SK-N-MC (cell line): ENCODE measurements around the gene MOB1B.

Experiments used
- EZH2 ChIP-seq: fragments of 200-600 bp; sonication (generic); IDR thresholded peaks from one replicate; pipeline ENCODE4 v1.6.1; 2017; ENCODE audit warnings: antibody characterized with exemption
- FOXP2 ChIP-seq: optimal IDR thresholded peaks from 2 replicates; pipeline ENCODE3; 2011; ENCODE audit warnings: mild to moderate bottlenecking, moderate library complexity; ENCODE audit not compliant: insufficient read depth; ENCODE audit errors: extremely low read length, control extremely low read depth
- POLR2AphosphoS5 ChIP-seq: IDR thresholded peaks from 2 replicates; pipeline ENCODE4 v1.6.1; 2012; ENCODE audit warnings: mild to moderate bottlenecking, low read depth, low read length, borderline replicate concordance

DNA sequence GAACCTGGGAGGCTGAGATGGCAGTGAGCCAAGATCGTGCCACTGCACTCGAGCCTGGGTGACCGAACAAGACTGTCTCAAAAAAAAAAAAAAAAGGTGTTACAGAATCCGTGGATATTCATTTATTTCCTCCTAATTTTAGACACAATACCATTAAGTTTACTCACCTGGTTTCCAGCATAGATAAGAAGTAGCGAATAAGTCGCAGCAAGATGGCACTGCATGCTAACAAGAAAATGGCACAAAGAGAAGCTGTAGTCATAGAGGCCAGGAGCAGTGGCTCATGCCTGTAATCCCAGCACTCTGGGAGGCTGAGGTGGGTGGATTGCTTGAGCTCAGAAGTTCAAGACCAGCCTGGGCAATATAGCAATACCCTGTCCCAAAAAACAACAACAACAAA is 17.0 kb upstream of the MOB1B start:
- TF ChIP-seq EZH2 (no peak), FOXP2 (no peak), POLR2AphosphoS5 (no peak)
